ENCODE data around the gene ZNF426.

Gene ZNF426

DNA sequence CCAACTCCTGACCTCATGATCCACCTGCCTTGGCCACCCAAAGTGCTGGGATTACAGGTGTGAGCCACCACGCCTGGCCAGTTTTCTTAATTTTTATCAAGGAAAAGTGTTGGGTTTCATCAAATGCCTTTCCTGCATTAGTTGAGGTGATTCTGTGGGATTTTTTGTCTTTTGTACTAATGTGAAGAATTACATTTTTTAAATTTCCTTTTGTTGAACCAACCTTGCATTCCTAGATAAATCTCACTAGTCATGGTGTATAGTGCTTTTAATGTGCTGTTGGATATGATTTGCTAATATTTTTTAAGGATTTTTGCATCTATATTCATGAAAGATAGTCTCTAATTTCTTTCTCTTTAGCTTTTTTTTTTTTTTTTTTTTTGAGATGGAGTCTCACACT is 37.6 kb downstream of the ZNF426 start:
- no peak for DNase-seq (ENCODE audit: extremely low read depth, insufficient read length)
- Histone ChIP-seq H3K4me3 (replicated peaks; ENCODE audit: low read depth, low read length) (no peak overlapping the region), H3K36me3 (ENCODE audit: control insufficient read depth, insufficient read depth, low read length) (no peaks in the 10 kb centered on the region), H3K27me3 (replicated peaks; ENCODE audit: control insufficient read depth, insufficient read depth, low read length) (no peaks in the 10 kb centered on the region)
- TF ChIP-seq, protein P1, sequence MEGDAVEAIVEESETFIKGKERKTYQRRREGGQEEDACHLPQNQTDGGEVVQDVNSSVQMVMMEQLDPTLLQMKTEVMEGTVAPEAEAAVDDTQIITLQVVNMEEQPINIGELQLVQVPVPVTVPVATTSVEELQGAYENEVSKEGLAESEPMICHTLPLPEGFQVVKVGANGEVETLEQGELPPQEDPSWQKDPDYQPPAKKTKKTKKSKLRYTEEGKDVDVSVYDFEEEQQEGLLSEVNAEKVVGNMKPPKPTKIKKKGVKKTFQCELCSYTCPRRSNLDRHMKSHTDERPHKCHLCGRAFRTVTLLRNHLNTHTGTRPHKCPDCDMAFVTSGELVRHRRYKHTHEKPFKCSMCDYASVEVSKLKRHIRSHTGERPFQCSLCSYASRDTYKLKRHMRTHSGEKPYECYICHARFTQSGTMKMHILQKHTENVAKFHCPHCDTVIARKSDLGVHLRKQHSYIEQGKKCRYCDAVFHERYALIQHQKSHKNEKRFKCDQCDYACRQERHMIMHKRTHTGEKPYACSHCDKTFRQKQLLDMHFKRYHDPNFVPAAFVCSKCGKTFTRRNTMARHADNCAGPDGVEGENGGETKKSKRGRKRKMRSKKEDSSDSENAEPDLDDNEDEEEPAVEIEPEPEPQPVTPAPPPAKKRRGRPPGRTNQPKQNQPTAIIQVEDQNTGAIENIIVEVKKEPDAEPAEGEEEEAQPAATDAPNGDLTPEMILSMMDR (IDR thresholded peaks at IDR 0.05; ENCODE audit: insufficient read depth, low read length, poor library complexity, severe bottlenecking): no peak

DNA sequence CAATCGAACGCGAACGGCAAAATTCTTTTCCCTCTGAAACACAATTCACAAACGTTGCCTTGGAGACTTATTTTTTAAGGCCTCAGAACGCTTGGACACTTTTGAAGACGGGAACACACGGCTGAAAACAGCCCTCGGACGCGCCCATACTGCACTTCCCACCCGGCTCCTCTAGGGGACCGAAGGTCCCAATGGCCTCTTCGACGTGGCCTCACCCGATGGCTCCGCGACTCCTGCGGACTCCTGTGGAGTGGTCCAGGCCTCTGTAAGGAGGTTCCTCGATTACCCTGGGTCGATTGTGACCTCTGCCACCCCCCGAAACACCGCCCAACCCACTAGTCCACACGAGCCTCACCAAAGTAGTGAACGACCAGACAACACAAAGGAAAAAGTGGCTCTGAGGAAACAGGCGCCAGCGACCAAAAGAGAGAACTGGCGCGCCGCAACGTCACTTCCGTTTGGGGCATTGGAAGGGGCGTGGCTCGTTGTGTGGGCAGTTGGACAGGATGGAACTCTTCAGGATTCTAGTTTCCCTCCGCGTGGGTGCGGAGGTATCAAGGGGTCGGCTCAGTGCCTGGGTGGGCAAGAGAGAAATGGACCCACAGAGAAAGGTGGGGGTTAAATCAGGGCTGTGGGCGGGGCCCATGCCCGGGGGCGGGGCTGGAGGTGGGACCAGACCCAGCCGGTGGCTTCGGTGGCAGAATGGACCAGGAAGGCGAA is 40.1 kb downstream of the ZNF426 start, which contains the start of gene ZNF560:
Gene ZNF560 (minus strand): TSS at position 434 of the 720 bp plus-strand sequence. CDS start 23,303 bp downstream, outside the sequence.
- Histone ChIP-seq H3K4me3 (replicated peaks; ENCODE audit: low read depth, low read length) (no peak within 1 kb of the TSS), H3K36me3 (ENCODE audit: control insufficient read depth, insufficient read depth, low read length) (no peaks in the 10 kb centered on the region), H3K27me3 (replicated peaks; ENCODE audit: control insufficient read depth, insufficient read depth, low read length) (no peaks in the 10 kb centered on the region)
- TF ChIP-seq, protein P1 (IDR thresholded peaks at IDR 0.05; ENCODE audit: insufficient read depth, low read length, poor library complexity, severe bottlenecking): no peak
- peak; percentile 18 for DNase-seq (ENCODE audit: extremely low read depth, insufficient read length)

DNA sequence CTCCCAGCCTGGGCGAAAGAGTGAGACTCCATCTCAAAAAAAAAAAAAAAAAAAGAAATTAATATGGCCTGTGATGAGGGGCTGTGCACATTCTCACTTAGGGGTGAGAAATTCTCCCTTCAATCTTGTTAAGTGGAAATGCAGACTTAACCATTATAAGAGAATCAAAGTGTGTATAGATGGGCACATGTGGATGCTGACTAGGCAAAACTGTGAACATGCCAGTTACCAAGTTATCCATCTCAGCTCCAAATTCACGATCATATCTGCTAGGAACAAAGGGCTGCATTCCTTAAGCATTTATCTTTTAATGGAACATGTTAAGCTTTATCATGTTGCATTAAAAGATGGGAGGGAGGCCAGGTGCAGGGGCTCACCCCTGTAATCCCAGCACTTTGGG is 44.3 kb downstream of the ZNF426 start:
- TF ChIP-seq, protein P1 (IDR thresholded peaks at IDR 0.05; ENCODE audit: insufficient read depth, low read length, poor library complexity, severe bottlenecking): no peak
- H3K4me3 ChIP-seq (replicated peaks; ENCODE audit: low read depth, low read length): no peak overlapping the region
- H3K27me3 ChIP-seq (replicated peaks; ENCODE audit: control insufficient read depth, insufficient read depth, low read length): no peaks in the 10 kb centered on the region
- DNase-seq (ENCODE audit: extremely low read depth, insufficient read length): no peak
- no peaks in the 10 kb centered on the region for H3K36me3 ChIP-seq (ENCODE audit: control insufficient read depth, insufficient read depth, low read length)

DNA sequence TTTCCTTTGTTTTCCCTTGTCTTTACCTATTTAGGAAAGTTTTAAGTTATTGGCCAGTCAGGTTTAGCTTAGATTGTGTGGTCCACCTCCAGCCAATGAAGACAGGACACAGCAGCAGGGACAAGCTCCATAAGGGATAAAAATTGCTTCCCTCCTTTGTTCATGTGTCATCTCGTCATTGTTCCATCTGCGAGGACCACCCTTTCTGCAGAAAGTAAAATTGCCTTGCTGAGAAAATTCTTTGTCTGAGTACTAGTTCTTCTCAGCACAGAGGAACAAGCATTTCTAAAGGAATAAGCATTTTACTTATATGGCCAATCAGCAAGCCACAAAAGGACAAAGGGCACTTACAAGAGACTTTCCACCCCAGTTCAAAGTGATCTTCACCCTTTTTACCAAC is 51.4 kb downstream of the ZNF426 start:
- TF ChIP-seq, protein P1 (IDR thresholded peaks at IDR 0.05; ENCODE audit: insufficient read depth, low read length, poor library complexity, severe bottlenecking): no peak
- DNase-seq (ENCODE audit: extremely low read depth, insufficient read length): no peak
- H3K27me3 ChIP-seq (replicated peaks; ENCODE audit: control insufficient read depth, insufficient read depth, low read length): no peaks in the 10 kb centered on the region
- H3K36me3 ChIP-seq (ENCODE audit: control insufficient read depth, insufficient read depth, low read length): no peaks in the 10 kb centered on the region
- no peak overlapping the region for H3K4me3 ChIP-seq (replicated peaks; ENCODE audit: low read depth, low read length)

DNA sequence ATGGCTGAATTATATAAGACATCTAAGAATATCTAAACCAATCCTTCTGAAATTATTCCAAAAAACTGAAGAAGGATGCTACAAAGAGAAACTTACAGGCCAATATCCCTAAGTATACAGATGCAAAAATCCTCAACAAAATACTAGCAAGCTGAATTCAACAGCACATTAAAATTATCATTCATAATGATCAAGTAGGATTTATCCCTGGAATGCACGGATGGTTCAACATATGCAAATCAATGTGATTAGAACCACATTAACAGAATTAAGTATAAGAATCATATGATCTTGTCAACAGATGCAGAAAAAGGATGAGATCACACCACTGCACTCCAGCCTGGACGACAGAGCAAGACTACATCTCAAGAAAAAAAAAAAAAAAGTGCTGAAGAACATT is 53.3 kb downstream of the ZNF426 start:
- TF ChIP-seq, protein P1 (IDR thresholded peaks at IDR 0.05; ENCODE audit: insufficient read depth, low read length, poor library complexity, severe bottlenecking): no peak
- Histone ChIP-seq H3K36me3 (ENCODE audit: control insufficient read depth, insufficient read depth, low read length) (no peaks in the 10 kb centered on the region), H3K27me3 (replicated peaks; ENCODE audit: control insufficient read depth, insufficient read depth, low read length) (no peaks in the 10 kb centered on the region), H3K4me3 (replicated peaks; ENCODE audit: low read depth, low read length) (no peak overlapping the region)
- DNase-seq (ENCODE audit: extremely low read depth, insufficient read length): no peak
